ENCODE measurements around the gene TRPC4.

TRPC4 gene

DNA sequence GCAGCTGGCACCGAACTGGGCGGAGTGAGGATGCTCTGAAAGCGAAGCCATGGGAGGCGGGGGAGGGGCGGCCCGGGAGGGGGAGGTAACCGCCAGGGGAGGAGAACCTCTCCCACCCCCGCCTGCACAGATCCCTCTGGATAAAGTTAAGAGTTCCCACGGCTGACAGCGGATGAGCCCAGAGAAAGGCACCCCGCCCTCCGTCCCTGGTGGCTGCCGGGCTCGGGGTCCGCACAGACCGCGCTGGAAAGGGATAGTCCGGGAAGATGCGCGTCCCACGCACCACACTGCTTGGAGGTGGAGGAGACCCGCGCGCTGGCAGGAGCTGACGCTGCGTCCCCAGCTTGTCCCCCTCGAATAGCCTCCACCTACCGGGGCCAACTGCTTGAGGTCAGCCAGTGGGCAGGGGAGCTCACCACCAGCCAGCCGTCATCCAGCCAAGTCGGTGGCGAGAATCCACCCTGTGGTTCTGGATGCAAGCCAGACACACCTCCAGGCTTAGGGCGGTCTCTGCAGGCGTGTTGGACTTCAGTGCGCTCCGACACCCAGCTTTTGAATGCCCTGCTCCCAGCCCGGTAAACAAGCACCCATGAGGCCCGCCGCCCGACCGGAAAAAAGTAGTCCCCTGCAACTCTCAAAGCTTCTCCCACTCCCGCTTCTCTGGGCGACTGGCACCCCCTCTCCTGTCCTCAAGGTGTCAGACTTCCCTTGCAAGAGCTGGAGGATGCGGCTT is at the start of gene TRPC4:
TRPC4 (minus strand) TSS at position 17 of the 733 bp plus-strand sequence. CDS start 86,439 bp downstream, outside the sequence.
- intact Hi-C loops (cut with micrococcal nuclease): no loop called here
- no peaks in the 10 kb centered on the region for H3K9me3 Mint-ChIP-seq
- no peak within 1 kb of the TSS for H3K4me3 Mint-ChIP-seq
- no peak within 1 kb of the TSS for H3K27ac Mint-ChIP-seq
- peaks cover 31% of the 10 kb centered on the region for H3K27me3 Mint-ChIP-seq
- H3K36me3 Mint-ChIP-seq (ENCODE audit: low read depth): no peaks in the 10 kb centered on the region
- H3K4me1 Mint-ChIP-seq (ENCODE audit: low read depth): no peaks in the 10 kb centered on the region

DNA sequence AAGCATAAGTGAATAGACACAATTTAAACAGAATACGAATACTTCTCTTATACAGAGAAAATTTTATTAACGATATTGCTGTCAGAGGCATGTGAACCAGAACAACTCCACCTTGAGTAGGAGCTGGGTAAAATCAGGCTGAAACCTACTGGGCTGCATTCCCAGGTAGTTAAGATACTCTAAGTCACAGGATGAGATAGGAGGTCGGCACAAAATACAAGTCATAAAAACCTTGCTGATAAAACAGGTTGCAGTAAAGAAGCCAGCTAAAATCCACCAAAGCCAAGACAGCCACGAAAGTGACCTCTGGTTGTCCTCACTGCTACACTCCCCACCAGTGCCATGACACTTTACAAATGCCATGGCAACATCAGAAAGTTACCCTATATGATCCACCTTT is 49.2 kb upstream of the TRPC4 start:
- Mint-ChIP-seq H3K4me3 (no peak overlapping the region), H3K9me3 (peaks cover 12% of the 10 kb centered on the region), H3K36me3 (ENCODE audit: low read depth) (no peaks in the 10 kb centered on the region), H3K27me3 (no peaks in the 10 kb centered on the region), H3K27ac (no peak overlapping the region), H3K4me1 (ENCODE audit: low read depth) (no peaks in the 10 kb centered on the region)
- intact Hi-C loops (cut with micrococcal nuclease): no loop called here

DNA sequence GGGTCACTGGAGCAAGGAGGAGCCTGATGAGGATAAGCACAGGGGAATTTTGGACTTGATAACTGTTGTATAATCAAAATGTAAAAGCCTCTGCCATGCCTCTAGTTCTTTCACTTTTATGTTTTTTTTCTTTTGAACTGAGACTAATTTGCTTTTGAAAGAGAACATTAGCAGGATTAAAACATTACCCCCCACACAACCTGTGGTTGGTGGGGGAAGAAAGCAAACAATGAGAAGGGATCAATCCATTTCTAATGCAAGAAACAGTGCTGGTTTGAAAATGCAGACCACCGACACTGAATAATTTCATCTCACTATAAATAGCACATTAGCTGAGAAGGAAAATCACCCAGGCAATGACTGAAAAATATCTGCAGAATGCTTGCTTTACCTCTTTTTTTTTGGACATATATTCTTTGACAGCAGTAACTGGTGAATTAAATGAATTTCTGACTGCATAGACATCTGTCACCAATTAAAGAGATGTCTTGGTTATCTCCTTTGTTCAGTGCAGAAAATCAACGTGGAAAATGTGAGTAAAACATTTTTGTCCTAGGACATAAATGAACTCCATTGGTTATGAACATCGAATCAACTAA is 48.6 kb upstream of the TRPC4 start:
- Mint-ChIP-seq H3K4me1 (ENCODE audit: low read depth) (no peaks in the 10 kb centered on the region), H3K4me3 (no peak overlapping the region), H3K36me3 (ENCODE audit: low read depth) (no peaks in the 10 kb centered on the region), H3K27ac (no peak overlapping the region), H3K9me3 (peaks cover 12% of the 10 kb centered on the region), H3K27me3 (no peaks in the 10 kb centered on the region)
- intact Hi-C loops (cut with micrococcal nuclease): no loop called here

DNA sequence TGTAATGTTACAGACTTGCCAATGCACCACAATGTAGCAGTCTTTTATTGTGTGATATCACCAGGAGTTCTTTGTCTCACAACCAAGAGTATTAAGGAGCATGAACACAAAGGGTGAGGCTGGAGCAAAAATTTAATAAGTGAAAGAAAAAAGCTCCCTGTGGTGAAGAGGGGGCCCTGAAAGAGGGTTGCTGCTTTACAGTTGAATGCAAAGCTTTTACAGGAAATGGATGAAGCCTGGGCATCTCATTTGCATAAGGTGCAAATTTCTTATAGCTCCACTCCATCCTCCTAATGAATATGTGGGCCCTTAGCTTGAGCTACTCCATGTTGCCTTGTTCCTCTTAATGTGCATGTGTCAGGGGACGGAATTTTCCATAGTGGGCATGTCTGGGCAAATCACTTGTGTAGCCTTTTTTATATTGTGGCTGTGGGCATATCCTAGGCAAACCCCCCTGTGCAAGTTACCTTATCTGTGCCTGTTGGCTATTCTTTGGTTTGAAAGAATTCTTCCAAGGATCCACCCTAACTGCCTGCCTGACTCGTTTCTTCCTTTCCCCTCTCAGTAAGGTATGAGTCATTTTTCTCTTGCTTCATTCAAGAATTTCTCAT is 45.3 kb upstream of the TRPC4 start:
- H3K36me3 Mint-ChIP-seq (ENCODE audit: low read depth): no peaks in the 10 kb centered on the region
- peaks cover 12% of the 10 kb centered on the region for H3K9me3 Mint-ChIP-seq
- intact Hi-C loops (cut with micrococcal nuclease): no loop called here
- H3K27me3 Mint-ChIP-seq: no peaks in the 10 kb centered on the region
- H3K4me3 Mint-ChIP-seq: no peak overlapping the region
- no peak overlapping the region for H3K27ac Mint-ChIP-seq
- H3K4me1 Mint-ChIP-seq (ENCODE audit: low read depth): no peaks in the 10 kb centered on the region

DNA sequence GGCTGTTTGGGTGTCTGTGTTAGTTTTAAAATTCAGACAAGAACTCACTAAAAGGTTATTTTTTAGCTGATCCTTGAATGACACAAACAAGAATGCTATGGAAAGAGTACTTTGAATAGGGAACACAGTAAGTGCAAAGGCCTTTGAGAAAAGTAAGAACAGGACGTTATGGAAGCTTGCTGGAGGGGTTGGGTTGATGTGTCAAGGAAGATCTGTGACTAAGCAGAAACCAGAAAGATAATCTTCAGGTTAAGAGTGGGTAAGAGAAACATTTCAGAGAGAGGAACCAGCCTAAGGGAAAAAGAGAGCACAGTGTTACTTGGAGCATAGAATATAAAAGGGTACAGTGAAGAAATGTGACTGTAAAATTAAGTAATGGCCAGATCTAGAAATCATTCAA is 41.2 kb upstream of the TRPC4 start:
- intact Hi-C loops (cut with micrococcal nuclease): no loop called here
- peaks cover 12% of the 10 kb centered on the region for H3K9me3 Mint-ChIP-seq
- no peak overlapping the region for H3K27ac Mint-ChIP-seq
- H3K4me1 Mint-ChIP-seq (ENCODE audit: low read depth): no peaks in the 10 kb centered on the region
- no peaks in the 10 kb centered on the region for H3K27me3 Mint-ChIP-seq
- H3K36me3 Mint-ChIP-seq (ENCODE audit: low read depth): no peaks in the 10 kb centered on the region
- H3K4me3 Mint-ChIP-seq: no peak overlapping the region

DNA sequence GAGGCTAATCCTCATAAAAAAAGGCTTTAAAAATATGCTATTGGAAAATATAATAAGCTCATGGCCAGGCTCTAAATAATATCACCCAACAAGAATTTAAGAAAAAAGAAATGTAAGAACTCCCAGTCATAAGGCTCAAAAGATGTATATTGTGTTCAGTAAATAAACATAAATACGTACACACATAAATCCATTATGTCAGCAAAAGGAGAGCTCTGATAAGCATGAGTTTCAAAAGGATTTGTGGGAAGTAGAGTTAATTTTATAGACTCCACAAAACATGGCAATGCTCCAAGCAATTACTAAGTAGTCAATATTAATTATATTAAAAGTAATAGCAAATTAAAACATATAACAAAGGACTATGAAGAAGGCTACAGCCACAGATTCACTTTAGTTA is 37.3 kb upstream of the TRPC4 start:
- peaks cover 16% of the 10 kb centered on the region for H3K9me3 Mint-ChIP-seq
- H3K4me3 Mint-ChIP-seq: no peak overlapping the region
- no peaks in the 10 kb centered on the region for H3K27me3 Mint-ChIP-seq

DNA sequence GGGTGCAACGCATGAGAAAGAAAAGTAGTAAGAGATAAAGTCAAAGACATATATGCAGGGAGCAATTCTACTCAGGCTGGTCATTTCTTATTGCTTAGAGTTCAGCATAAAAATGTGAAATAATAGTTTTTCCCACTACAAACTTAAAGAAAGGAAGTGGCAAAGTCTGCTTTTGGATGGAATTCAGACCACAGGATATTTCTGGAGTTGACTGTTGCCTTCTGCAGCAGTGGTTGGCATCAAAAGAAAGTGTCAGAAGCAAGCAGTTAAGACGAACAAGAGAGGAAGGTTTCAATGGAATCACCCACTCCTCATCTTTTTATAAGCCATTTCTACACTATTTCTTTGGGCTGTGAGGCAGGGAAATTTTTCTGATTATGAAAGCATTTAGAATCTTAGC is 36.2 kb upstream of the TRPC4 start:
- H3K27ac Mint-ChIP-seq: no peak overlapping the region
- intact Hi-C loops (cut with micrococcal nuclease): no loop called here
- H3K27me3 Mint-ChIP-seq: no peaks in the 10 kb centered on the region
- H3K9me3 Mint-ChIP-seq: peaks cover 16% of the 10 kb centered on the region
- H3K4me3 Mint-ChIP-seq: no peak overlapping the region
- no peaks in the 10 kb centered on the region for H3K36me3 Mint-ChIP-seq (ENCODE audit: low read depth)
- no peaks in the 10 kb centered on the region for H3K4me1 Mint-ChIP-seq (ENCODE audit: low read depth)

More for the DNA sequence above, 37.3 kb upstream of the TRPC4 start:
- Mint-ChIP-seq H3K36me3 (ENCODE audit: low read depth) (no peaks in the 10 kb centered on the region), H3K4me1 (ENCODE audit: low read depth) (no peaks in the 10 kb centered on the region), H3K27ac (no peak overlapping the region)
- intact Hi-C loops (cut with micrococcal nuclease): no loop called here

DNA sequence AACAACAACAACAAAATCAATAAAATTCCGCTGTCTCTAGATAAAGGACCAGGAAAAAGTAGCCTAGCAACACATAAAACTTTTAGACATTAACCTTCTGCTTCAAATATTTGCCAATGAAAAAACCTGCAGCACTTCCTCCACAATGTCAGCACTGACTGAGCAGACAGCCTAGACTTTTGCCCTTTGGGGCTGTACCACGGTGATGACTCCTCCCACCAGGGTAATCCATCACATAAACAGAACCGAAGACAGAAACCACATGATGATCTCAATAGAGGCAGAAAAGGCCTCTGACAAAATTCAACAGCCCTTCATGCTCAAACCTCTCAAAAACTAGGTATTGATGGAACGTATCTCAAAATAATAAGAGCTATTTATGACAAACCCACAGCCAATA is 30.2 kb upstream of the TRPC4 start:
- Mint-ChIP-seq H3K27ac (no peak overlapping the region), H3K9me3 (peaks cover 16% of the 10 kb centered on the region), H3K27me3 (no peaks in the 10 kb centered on the region), H3K36me3 (ENCODE audit: low read depth) (no peaks in the 10 kb centered on the region), H3K4me1 (ENCODE audit: low read depth) (no peaks in the 10 kb centered on the region), H3K4me3 (no peak overlapping the region)
- intact Hi-C loops (cut with micrococcal nuclease): no loop called here

DNA sequence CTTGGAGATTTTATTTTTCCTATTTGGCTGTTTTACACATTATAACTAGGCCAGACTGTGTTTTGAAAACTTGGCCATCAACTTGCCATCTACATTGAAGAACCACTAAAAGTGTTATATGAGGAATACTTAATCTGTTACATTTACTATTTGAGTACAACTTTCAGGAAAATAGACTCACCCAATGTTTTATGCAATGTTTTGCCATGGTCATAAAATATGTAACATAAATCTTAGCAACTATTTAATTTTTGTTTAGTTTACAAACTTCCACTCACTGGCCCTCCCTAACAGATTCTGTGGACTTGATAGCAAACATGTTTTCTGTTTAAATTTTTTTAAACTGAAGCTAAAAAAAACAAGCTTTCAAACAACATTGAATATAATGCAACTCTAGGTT is 23.7 kb upstream of the TRPC4 start:
- Mint-ChIP-seq H3K36me3 (ENCODE audit: low read depth) (no peaks in the 10 kb centered on the region), H3K4me1 (ENCODE audit: low read depth) (no peaks in the 10 kb centered on the region), H3K27me3 (no peaks in the 10 kb centered on the region), H3K9me3 (no peaks in the 10 kb centered on the region), H3K27ac (no peak overlapping the region), H3K4me3 (no peak overlapping the region)
- intact Hi-C loops (cut with micrococcal nuclease): no loop called here

DNA sequence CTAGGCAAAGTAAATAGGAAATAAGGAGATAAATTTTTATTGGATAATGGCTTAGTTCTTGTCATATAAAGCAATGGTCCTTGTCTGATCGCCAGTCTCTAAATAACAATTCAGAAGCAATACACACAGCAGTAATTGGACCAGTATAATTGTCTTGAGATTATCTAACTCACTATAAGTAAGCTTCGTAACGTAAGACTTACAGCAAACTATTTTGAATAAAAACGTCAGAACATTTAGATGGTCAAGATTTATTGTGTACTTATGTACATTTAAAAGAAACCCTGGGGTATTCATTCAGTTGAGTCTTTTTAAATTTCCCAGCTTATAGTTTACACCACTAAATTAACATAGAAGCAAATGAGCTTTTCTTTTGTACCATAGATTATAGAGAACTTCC is 20.2 kb upstream of the TRPC4 start:
- H3K9me3 Mint-ChIP-seq: no peaks in the 10 kb centered on the region
- H3K27me3 Mint-ChIP-seq: no peaks in the 10 kb centered on the region
- no peak overlapping the region for H3K27ac Mint-ChIP-seq
- intact Hi-C loops (cut with micrococcal nuclease): no loop called here
- H3K4me1 Mint-ChIP-seq (ENCODE audit: low read depth): no peaks in the 10 kb centered on the region
- H3K4me3 Mint-ChIP-seq: no peak overlapping the region
- no peaks in the 10 kb centered on the region for H3K36me3 Mint-ChIP-seq (ENCODE audit: low read depth)

DNA sequence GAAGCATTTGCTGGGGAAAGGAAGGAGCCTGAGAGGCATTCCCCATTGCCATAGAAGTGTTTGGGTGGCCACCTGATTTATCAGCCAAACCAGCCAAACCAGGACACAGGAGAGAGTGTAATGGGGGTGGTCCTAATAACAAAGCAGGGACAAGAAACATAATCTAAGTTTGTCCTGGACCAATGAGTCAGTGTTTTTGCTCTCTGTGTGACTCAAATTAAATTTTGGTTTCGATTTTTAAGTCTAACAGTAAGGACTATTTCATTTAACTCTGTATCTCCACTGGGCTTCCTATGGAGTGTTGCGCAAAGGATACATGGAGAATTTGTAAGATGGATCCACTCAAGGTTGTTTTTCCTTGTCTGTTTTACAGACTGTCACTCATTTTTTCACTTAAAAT is 19.5 kb upstream of the TRPC4 start:
- Mint-ChIP-seq H3K27me3 (no peaks in the 10 kb centered on the region), H3K36me3 (ENCODE audit: low read depth) (no peaks in the 10 kb centered on the region), H3K4me3 (no peak overlapping the region), H3K27ac (no peak overlapping the region), H3K4me1 (ENCODE audit: low read depth) (no peaks in the 10 kb centered on the region), H3K9me3 (no peaks in the 10 kb centered on the region)
- intact Hi-C loops (cut with micrococcal nuclease): no loop called here

DNA sequence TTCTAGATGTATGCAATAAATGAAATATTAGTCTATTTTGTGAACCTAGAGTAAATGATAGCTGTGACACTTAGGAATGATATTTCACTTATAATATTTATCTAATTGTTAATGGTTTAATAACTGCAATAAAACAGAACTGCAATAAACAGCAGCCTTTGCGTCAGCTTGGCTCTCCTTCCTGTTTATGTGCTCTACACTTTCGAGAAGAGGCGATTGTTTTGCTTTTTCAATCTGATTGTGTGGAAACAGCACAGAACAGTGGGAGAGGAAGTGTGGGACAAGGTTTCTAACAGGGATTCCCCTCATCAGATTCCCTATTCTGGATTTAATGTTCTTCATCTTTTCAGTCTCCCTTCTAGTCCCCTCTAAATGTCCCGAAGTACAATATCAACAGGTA is 17.3 kb upstream of the TRPC4 start:
- Mint-ChIP-seq H3K36me3 (ENCODE audit: low read depth) (no peaks in the 10 kb centered on the region), H3K4me1 (ENCODE audit: low read depth) (no peaks in the 10 kb centered on the region), H3K27ac (no peak overlapping the region), H3K9me3 (no peaks in the 10 kb centered on the region), H3K4me3 (no peak overlapping the region), H3K27me3 (no peaks in the 10 kb centered on the region)
- intact Hi-C loops (cut with micrococcal nuclease): no loop called here

DNA sequence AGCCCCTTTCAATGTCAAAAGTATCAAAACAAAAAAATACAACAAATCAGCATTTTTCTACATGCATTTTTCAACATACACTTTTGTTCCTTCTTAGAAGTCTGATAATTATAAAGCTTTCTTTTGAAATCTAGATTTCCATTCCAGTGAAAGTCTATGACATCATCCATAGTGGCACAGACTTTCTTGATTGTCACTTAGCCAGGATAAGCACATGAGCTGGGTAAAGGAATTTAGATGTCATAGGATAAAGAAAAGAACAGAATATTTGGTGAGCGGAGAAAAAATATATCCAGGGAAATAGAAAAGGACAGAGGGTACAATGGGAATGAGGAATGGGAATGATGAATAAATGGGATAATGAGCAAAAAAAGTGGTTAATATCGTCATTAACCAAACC is 15.1 kb upstream of the TRPC4 start:
- Mint-ChIP-seq H3K36me3 (ENCODE audit: low read depth) (no peaks in the 10 kb centered on the region), H3K4me1 (ENCODE audit: low read depth) (no peaks in the 10 kb centered on the region), H3K27me3 (no peaks in the 10 kb centered on the region), H3K27ac (no peak overlapping the region), H3K4me3 (no peak overlapping the region), H3K9me3 (no peaks in the 10 kb centered on the region)
- intact Hi-C loops (cut with micrococcal nuclease): no loop called here

DNA sequence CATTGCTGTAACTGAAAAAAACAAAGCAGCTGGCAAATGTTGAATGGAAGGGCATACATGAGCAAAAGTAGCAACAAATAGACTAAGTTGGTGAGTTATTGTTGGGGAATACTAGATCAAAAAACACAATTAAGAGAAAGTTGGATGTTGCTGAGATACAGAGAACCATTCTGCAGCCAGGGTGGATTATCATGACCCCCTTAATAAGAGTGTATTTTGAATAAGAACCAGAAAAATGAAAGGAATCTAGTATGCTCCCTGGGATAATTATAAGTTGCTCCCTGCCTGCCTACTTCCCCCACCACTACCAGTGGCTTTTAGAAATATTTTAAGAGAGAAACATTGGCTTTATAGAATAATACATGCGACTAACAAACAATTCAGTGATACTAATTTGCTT is 14.5 kb upstream of the TRPC4 start:
- Mint-ChIP-seq H3K27me3 (no peaks in the 10 kb centered on the region), H3K9me3 (no peaks in the 10 kb centered on the region), H3K4me3 (no peak overlapping the region), H3K36me3 (ENCODE audit: low read depth) (no peaks in the 10 kb centered on the region), H3K4me1 (ENCODE audit: low read depth) (no peaks in the 10 kb centered on the region), H3K27ac (no peak overlapping the region)
- intact Hi-C loops (cut with micrococcal nuclease): no loop called here

DNA sequence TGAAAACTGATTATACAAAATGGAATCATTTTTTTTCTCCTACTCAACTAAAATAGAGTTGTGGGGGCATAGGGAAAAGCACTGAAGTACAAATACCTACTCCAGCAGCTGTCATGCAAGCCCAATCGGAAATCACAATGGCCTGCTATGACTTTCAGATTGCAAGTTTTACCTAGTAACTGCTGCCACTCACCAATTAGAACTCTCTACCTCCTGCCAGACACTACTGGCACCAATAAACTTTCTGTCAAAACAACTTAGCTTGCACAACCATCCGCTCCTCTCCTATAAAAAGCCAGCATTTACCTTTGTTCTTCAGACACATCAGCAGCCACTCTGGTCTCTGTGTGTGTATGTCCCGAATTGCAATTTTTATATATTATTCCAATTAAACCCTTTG is 9.3 kb upstream of the TRPC4 start:
- Mint-ChIP-seq H3K4me1 (ENCODE audit: low read depth) (no peaks in the 10 kb centered on the region), H3K27ac (no peak overlapping the region), H3K4me3 (no peak overlapping the region), H3K36me3 (ENCODE audit: low read depth) (no peaks in the 10 kb centered on the region), H3K27me3 (no peaks in the 10 kb centered on the region), H3K9me3 (no peaks in the 10 kb centered on the region)
- intact Hi-C loops (cut with micrococcal nuclease): no loop called here
